GM18508 (cell line): Measurements from ENCODE around the gene NFIL3.
"Not testable (repeated sequence)": the region's sequence is repeated elsewhere in the genome, so short reads cannot be mapped to it uniquely, and the experiment has no call there.

Experiments used
- ATAC-seq: cut with Tn5 transposase; IDR thresholded peaks from one replicate; pipeline ENCODE4 v1.9.1; 2021; ENCODE audit warnings: moderate number of reproducible peaks; ENCODE audit not compliant: insufficient read depth, unreplicated experiment

Gene NFIL3

GRCh38 chr9:91398926-91399325, 24.7 kb downstream of the NFIL3 start:
- no peak for ATAC-seq

DNA sequence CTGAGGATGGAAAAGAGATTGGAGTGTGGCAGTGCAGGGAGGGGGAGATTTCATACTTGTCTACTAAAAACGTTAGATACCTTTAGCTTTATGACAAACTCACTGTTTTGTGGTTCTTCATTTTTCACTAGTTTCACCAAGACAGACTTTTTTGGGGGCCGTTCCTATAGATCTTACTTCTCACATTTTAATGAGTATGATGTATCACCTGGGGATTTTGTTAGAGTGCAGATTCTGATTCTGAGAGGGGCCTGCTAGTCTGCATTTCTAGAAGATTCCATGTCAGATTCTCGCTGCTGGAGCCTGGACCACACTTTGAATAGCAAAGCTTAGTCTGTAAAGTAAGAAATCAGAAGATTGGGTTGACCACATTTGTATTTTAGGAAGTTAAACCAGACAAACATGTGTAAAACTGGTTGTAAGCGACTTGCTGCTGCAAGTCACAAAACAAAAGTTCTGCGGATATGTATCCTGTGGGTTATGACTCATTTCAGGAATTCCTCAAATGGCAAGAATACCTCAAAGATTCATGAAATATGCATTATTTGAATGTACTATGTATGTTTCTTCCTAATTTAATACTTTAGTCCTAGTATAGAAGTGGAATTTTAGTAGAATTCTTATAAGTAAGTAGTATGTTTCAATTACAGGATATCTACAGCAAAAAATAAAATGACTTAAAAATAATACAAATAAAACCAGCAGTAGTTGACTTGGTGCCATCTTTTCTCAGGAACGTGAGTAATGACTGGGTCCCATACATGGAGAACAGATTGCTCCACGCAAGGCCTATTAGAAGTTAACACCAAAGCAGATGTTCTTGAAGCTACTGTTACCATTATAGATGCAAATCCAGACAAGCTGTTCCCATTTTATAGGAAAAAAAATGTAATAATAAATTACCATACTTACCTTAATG, 27.8 kb downstream of the NFIL3 start:
- ATAC-seq, result no peak

DNA sequence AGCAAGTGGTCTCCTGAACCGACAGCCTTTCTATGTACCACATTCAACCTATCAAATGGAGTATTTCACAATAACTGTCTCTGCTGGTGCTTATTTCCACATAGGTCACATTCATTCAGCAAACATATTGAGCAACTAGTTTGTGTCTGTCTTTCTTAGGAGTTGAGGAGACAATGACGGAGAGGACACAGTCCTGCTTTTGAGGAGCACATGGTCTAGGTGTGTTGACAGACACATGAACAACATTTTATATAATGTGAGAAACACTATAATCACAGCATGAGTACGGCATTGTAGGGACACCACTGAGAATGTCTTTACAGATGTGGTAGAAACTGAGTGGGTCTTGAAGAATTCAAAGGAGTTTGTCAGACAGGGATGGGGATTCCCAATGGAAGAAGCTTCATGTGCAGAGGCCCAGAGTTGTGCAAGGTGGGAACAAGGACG, 28.5 kb downstream of the NFIL3 start:
- no peak for ATAC-seq

- no peak for ATAC-seq
Observed at GRCh38 chr9:91393826-91394225, 29.8 kb downstream of the NFIL3 start.

DNA sequence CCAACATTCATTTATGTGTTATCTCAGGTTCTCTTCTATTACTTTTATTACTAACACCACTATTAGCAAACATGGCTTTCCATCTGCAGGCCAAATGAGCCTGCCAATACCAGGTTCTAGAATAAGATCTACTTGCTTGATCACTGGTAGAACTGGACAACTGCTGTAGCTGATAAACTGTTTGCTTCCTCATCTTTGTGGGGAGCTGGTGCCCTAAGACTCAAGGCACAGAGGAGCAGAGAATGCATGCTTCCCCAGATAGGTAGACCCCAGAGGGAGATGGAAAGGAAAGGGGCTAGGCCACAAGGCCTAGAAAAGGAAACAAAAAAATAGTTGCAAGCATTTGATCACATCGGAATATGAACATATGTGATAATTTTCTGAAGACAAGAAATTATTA, 31.2 kb downstream of the NFIL3 start:
- ATAC-seq, result no peak

DNA sequence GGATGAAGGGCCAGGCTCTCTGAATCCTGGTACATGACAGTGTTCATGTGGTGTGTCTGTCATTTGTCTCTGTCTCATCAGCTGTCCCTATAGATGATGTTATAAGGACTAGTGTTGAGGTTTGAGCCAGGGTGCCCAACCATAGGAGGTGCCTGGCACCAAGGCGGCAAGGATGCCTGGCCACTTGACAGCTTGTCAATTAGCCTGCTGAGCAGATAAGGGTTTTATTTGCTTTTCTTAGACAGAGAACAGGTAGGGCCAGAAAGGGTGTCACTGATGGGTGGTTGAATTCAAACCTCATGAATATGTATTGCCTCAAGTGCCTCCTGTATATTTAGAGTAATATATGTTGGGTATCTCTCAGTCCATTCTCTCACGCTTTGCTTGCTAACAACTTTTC, 31.8 kb downstream of the NFIL3 start:
- ATAC-seq, result no peak

DNA sequence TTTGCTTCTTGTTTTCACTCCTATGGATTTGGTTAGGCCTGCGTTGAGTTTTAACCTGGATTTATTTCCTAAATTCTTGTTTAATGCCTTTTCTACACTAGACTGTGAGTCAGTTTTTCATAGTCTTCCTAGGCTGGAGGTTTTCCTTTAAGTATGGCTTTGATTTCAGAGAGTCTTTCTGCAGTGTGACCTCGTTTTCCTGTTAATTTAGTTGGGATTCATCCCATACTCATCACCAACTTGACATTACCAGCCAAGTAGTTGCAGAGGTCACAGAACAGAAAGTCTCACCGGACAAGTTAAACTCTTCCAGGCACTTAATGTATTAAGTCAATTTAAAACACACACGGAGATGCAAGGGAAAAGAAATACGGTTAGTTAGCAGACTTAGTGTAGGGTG, 32.2 kb downstream of the NFIL3 start:
- no peak for ATAC-seq

GRCh38 chr9:91389686-91390085, 33.9 kb downstream of the NFIL3 start:
- not testable (repeated sequence) for ATAC-seq

DNA sequence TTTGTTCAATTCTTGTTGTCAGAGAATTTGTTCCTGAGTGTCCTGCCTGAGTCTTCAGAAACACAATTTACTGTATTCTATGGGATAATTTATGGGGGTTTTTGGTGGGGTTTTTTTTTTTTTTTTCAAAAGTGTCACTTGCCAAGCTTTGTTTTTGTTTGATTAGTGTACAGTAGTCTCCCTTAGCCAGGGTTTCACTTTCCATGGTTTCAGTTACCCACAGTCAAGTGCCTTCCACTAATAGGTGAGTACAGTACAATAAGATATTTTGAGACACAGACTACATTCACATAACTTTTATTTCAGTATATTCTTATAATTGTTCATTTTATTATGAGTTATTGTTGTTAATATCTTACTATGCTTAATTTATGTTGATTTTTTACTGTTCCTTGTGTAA, 36.9 kb downstream of the NFIL3 start:
- ATAC-seq, result no peak

- no peak for ATAC-seq
Observed at GRCh38 chr9:91384954-91385353, 38.7 kb downstream of the NFIL3 start.

DNA sequence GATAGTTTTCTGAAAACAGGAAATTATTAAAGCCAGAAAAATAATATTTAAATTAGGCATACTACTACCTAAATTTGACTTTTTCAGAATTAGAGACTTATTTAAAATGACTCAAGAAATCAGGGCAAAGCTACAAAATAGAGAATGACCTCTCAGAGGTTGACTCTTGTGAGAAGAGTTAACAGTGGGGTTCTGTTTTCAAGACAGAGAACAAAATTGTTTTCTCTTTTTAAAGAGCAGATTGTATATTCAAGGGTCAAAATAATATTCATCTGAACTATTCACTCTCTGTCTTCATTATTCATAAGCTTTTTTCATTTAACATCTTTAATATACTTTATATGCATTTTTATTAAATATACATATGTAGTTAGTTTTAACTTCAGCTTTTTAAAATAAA, 40.1 kb downstream of the NFIL3 start:
- no peak for ATAC-seq

DNA sequence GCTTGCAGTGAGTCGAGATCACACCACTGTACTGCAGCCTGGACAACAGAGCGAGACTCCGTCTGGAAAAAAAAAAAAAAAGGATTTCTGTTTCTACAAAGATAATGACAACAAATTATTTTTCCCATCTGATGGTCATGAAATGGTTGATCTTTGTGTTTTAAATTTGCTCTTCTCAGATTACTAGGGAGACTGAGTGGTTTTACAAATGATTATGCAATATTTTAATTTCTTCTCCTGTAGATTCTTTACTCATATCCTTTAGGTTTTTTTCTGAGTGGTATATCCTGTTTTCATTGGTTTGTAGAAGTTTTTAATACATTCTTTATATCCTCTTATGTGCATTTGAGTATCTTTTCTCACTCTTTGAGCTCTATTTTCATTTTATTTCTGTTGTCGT, 41.3 kb downstream of the NFIL3 start:
- ATAC-seq, result no peak

DNA sequence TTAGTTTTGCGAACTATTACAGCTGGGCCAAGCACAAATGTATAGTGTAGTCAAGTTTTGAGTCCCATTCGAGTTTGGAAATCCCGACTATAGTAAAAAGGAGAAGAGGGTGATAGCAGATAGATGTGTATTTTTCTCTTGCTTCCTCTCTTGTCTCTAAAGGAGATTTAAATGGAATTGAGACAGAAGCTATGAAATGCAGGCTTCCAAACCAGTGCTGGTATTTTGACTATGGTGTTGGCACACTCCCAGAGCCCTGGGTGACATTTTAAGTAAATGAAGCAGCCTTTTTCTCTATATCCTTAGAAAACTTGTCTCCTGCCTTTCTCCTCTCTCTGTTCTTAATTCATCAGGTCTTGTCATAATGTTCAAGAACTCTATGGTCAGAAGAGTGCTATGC, 44.2 kb downstream of the NFIL3 start:
- no peak for ATAC-seq

GRCh38 chr9:91378695-91379127, 44.9 kb downstream of the NFIL3 start:
- ATAC-seq, result no peak

- not testable (repeated sequence) for ATAC-seq
Observed at GRCh38 chr9:91378054-91378453, 45.6 kb downstream of the NFIL3 start.

DNA sequence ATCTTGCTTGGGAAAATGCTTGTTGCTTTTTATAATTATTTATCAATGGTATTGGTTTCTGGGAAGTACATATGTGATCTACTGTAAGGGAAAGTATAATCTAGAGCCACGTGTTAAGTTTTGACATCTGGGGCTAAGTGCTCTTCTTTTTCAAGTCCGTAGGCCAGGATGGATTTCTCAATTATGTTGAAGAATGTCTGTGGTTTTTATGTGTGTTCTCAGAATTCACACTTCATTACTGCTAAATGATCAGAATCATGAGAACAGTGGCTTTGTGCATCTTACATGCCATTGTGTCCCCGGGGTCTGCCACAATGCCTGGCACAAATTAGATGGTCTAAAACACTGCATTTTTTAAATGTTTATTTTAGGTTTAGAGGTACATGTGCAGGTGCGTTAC, 47.4 kb downstream of the NFIL3 start:
- no peak for ATAC-seq

DNA sequence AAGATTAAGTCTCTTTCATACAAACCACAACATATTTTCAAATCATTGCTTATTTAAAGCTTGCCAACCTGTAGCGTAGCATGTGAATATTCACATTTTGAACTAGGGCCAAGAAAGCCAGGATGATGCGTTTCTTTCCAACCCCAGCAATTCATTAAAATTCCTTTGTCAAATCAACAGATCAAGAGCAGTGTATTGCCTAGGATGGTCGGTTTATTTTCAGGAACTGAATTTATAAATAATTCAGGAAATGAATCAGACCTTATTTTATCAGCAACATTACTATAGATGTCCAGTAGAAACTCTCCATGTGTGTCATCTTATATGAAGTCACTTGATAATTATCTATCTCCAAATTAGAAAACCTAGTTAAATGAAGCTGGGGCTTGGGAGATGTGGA, 48.7 kb downstream of the NFIL3 start:
- ATAC-seq, result no peak

DNA sequence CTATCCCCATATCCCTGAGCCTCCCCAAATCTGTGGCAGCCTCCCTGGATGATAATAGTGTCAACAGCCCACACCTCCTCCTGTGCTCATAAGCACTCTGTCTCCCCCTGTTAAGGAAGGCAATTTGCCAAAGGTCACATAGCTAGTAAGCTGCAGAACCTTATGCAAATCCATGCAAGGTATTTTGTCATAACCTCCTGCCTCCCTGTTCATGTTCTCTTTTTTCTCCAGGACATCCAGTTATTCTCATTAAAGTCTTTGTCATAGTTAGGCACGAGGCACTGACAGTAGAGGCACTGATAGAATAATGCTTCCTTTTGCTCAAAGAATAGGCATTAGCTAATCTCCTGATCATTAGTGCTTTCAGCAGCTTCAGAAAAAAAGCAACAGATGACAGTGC, 51.7 kb downstream of the NFIL3 start:
- ATAC-seq, result no peak

GRCh38 chr9:91370006-91370405, 53.6 kb downstream of the NFIL3 start:
- ATAC-seq, result not testable (repeated sequence)

- no peak for ATAC-seq
Observed at GRCh38 chr9:91364702-91365101, 58.9 kb downstream of the NFIL3 start.

GRCh38 chr9:91364005-91364404, 59.6 kb downstream of the NFIL3 start:
- no peak for ATAC-seq

DNA sequence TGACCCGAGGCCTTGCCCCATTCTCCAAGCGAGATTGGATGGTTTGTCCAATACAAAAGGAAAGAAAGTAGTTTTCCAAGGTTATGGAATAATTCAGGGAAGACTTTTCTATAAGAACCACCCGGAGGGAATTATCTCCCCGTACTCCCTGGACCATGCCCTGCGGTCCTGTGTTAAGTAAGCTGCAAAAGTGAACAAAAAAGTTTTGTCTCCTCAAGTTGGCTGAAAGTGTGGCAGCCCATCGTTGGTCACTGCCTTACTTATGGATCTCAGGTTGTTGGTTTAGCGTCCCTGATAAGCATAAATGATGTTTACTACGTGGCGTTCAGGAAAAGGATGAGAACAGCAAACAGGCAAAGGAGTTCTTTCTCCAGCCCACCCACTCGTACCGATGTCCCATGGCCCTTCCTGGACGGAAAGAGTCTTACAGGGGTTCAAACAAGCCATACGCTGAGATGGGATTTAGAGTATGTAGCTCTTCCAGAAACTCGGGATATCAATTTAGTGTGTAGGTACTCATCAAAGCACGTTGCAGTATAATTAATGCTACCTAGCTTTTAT, 61.5 kb downstream of the NFIL3 start:
- ATAC-seq, result no peak
